GM12874 (cell line): ENCODE data around the gene FGF14.

Experiments used
- CTCF ChIP-seq: IDR thresholded peaks from 2 replicates; pipeline ENCODE4 v1.5.1; 2011; ENCODE audit warnings: low read depth, mild to moderate bottlenecking, control low read depth, low read length, moderate library complexity; ENCODE audit not compliant: insufficient read depth

Gene FGF14

GRCh38 chr13:101711307-101712025 is 690.4 kb downstream of the FGF14 start:
- no peak for TF ChIP-seq CTCF

- TF ChIP-seq CTCF, result no peak
Observed at GRCh38 chr13:101709952-101710351, 691.9 kb downstream of the FGF14 start.

GRCh38 chr13:101708115-101708514 is 693.7 kb downstream of the FGF14 start:
- TF ChIP-seq CTCF, result no peak

GRCh38 chr13:101707659-101708058 is 694.2 kb downstream of the FGF14 start:
- no peak for TF ChIP-seq CTCF

GRCh38 chr13:101706651-101707050 is 695.2 kb downstream of the FGF14 start:
- TF ChIP-seq CTCF, result no peak

GRCh38 chr13:101703838-101704237 is 698.0 kb downstream of the FGF14 start:
- no peak for TF ChIP-seq CTCF

- no peak for TF ChIP-seq CTCF
Observed at GRCh38 chr13:101703081-101703480, 698.8 kb downstream of the FGF14 start.

- TF ChIP-seq CTCF, result no peak
Observed at GRCh38 chr13:101700598-101700997, 701.2 kb downstream of the FGF14 start.
